Measurements from ENCODE around the gene ZMAT5. TPM values are rescaled to one million over a fixed set of nuclear protein-coding genes. Genes with fewer than 3 reads are reported as not detected.

The ZMAT5 gene
- total RNA-seq, 2 donors from 2014 or later, result 15.2 to 21.1 TPM

- intact Hi-C loops (cut with DNase I), result no loop called here
- ATAC-seq (no peak), DNase-seq (no peak)
Observed at GRCh38 chr22:29788339-29789279, 21.8 kb upstream of the ZMAT5 start.

- intact Hi-C loops (cut with DNase I), result no loop called here
- DNase-seq (no peak), ATAC-seq (no peak)
Observed at GRCh38 chr22:29787371-29787980, 20.7 kb upstream of the ZMAT5 start.

- ATAC-seq, result no peak
Observed at GRCh38 chr22:29786031-29786430, 19.2 kb upstream of the ZMAT5 start.

GRCh38 chr22:29784451-29785361, 17.9 kb upstream of the ZMAT5 start:
- intact Hi-C loops (cut with DNase I), result no loop called here
- ATAC-seq (peak; percentile 25 to 56), DNase-seq (peak; percentile 46)

More at GRCh38 chr22:29786031-29786430, 19.2 kb upstream of the ZMAT5 start:
- intact Hi-C loops (cut with DNase I), result no loop called here
- no peak for DNase-seq

- ATAC-seq (peak; percentile 63 to 84), DNase-seq (peak; percentile 50)
- intact Hi-C loops (cut with DNase I), result no loop called here
Observed at GRCh38 chr22:29782061-29782845, 15.4 kb upstream of the ZMAT5 start.

- intact Hi-C loops (cut with DNase I), result no loop called here
- DNase-seq (no peak), ATAC-seq (peak; percentile 9 to 63)
Observed at GRCh38 chr22:29780748-29781676, 14.2 kb upstream of the ZMAT5 start.

- intact Hi-C loops (cut with DNase I), result no loop called here
- DNase-seq (no peak), ATAC-seq (no peak)
Observed at GRCh38 chr22:29780220-29780619, 13.4 kb upstream of the ZMAT5 start.

GRCh38 chr22:29773233-29773632, 6.4 kb upstream of the ZMAT5 start:
- ATAC-seq (peak in 1 of 2 donors; percentile 83), DNase-seq (no peak)
- intact Hi-C loops (cut with DNase I), result loop anchor here in 1 of 2 donors (10.0 kb wide), 3 partner anchors 58 to 232 kb away; partner anchors contain the start of gene ASCC2

GRCh38 chr22:29772170-29772641, 5.4 kb upstream of the ZMAT5 start:
- intact Hi-C loops (cut with DNase I), result loop anchor here in 1 of 2 donors (10.0 kb wide), 3 partner anchors 57 to 233 kb away; partner anchors contain the start of gene ASCC2
- DNase-seq, result no peak
- ATAC-seq, result peak; percentile 27 to 50

GRCh38 chr22:29769723-29770321, 3.0 kb upstream of the ZMAT5 start:
- intact Hi-C loops (cut with DNase I), result loop anchor here in 1 of 2 donors (10.0 kb wide), 3 partner anchors 55 to 235 kb away; partner anchors contain the start of gene ASCC2
- DNase-seq (no peak), ATAC-seq (no peak)

- DNase-seq (no peak), ATAC-seq (no peak)
- intact Hi-C loops (cut with DNase I), result no loop called here
Observed at GRCh38 chr22:29768052-29768693, 1.4 kb upstream of the ZMAT5 start.

GRCh38 chr22:29767171-29768051, 604 bp upstream of the ZMAT5 start, which contains the start of gene UQCR10:
Gene UQCR10 (plus strand): TSS chr22:29767369. CDS start chr22:29767399, 30 bp downstream.
- intact Hi-C loops (cut with DNase I), result no loop called here
- DNase-seq (peak; percentile 96), ATAC-seq (peak; percentile 92 to 94)

GRCh38 chr22:29765905-29766631, 739 bp downstream of the ZMAT5 start:
- intact Hi-C loops (cut with DNase I), result no loop called here
- no peak for DNase-seq
- ATAC-seq, result peak; percentile 1 to 3

- no peak for ATAC-seq
- DNase-seq, result no peak
- intact Hi-C loops (cut with DNase I), result no loop called here
Observed at GRCh38 chr22:29762263-29762662, 4.5 kb downstream of the ZMAT5 start.

- DNase-seq, result no peak
- intact Hi-C loops (cut with DNase I), result no loop called here
- no peak for ATAC-seq
Observed at GRCh38 chr22:29758959-29759358, 7.8 kb downstream of the ZMAT5 start.

Data from left cardiac atrium (tissue), 4 donors.